Neural cell (in vitro differentiated cells): ENCODE measurements around the gene ARHGEF12.

Source experiments
- EP300 ChIP-seq: fragments of 450-650 bp; conservative IDR thresholded peaks from 2 replicates; pipeline ENCODE4 v1.6.1; 2014; ENCODE audit warnings: antibody characterized with exemption, mild to moderate bottlenecking, moderate library complexity; ENCODE audit not compliant: poor library complexity, severe bottlenecking
- EZH2 ChIP-seq: fragments of 200-600, 300-800 bp; shearing (Covaris generic), sonication (generic); IDR thresholded peaks from 2 replicates; pipeline ENCODE4 v1.6.1; 2014; ENCODE audit warnings: antibody characterized with exemption, low read length, borderline replicate concordance, mild to moderate bottlenecking; ENCODE audit not compliant: insufficient read depth, poor library complexity, severe bottlenecking
- POLR2AphosphoS5 ChIP-seq: IDR thresholded peaks from 2 replicates; pipeline ENCODE4 v1.6.1; 2012
- REST ChIP-seq: IDR thresholded peaks from 2 replicates; pipeline ENCODE4 v1.6.1; 2012; ENCODE audit warnings: borderline replicate concordance
- SMC3 ChIP-seq: fragments of 450-650 bp; conservative IDR thresholded peaks from 2 replicates; pipeline ENCODE4 v1.6.1; 2014; ENCODE audit warnings: antibody characterized with exemption, mild to moderate bottlenecking, moderate library complexity; ENCODE audit not compliant: poor library complexity
- TAF1 ChIP-seq: IDR thresholded peaks from 2 replicates; pipeline ENCODE4 v1.6.1; 2012; ENCODE audit warnings: low read depth
- TF ChIP-seq, protein P1 (sequence below): fragments of 450-650 bp; IDR thresholded peaks from 2 replicates; pipeline ENCODE4 v1.5.1; 2014; ENCODE audit warnings: antibody characterized with exemption, mild to moderate bottlenecking, moderate library complexity; ENCODE audit not compliant: poor library complexity, severe bottlenecking

DNA sequence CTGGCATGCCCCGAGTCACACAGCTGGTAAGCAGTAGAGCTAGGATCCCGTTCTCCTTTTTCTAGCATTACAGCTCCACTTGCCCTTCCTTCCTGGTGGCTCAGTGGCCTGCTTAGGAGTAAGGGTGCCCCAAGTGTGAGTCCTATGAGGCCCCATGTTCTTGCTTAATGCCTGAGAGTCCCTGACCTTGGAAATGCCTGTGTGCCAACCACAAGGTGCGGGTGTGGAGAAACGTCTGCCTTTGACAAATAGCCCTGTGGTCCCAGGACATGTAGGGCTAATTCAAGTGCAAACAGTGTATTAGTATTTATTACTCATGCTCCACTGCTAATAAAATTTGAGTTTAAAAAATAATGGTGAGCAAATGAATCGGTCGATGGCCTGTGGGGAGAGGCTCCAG is 193.7 kb downstream of the ARHGEF12 start:
- TF ChIP-seq, protein P1, sequence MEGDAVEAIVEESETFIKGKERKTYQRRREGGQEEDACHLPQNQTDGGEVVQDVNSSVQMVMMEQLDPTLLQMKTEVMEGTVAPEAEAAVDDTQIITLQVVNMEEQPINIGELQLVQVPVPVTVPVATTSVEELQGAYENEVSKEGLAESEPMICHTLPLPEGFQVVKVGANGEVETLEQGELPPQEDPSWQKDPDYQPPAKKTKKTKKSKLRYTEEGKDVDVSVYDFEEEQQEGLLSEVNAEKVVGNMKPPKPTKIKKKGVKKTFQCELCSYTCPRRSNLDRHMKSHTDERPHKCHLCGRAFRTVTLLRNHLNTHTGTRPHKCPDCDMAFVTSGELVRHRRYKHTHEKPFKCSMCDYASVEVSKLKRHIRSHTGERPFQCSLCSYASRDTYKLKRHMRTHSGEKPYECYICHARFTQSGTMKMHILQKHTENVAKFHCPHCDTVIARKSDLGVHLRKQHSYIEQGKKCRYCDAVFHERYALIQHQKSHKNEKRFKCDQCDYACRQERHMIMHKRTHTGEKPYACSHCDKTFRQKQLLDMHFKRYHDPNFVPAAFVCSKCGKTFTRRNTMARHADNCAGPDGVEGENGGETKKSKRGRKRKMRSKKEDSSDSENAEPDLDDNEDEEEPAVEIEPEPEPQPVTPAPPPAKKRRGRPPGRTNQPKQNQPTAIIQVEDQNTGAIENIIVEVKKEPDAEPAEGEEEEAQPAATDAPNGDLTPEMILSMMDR: no peak
- TF ChIP-seq SMC3 (no peak), REST (no peak), POLR2AphosphoS5 (no peak), EP300 (no peak), TAF1 (no peak), EZH2 (no peak)
